Measurements from ENCODE around the gene CRLF2.

DNA sequence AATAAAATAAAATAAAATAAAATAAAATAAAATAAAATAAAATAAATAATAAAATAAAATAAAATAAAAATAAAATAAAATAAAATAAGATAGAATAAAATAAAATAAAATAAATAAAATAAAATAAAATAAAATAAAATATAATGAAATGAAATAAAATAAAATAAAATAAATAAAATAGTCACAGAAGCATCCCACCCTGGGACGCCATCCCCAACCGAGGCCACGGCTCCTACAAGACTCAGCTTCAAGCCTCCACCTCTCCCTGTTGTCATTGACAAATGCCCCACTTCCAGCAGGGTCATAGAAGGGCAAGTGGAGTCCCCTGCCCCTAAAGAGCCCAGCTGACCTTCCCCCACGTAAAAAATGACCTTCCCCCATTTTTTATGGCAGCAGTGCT lies 30.2 kb downstream of the CRLF2 start:
- no peak for TF ChIP-seq CTCF (IDR thresholded peaks at IDR 0.05)
- TF ChIP-seq POLR2A (IDR thresholded peaks at IDR 0.05): no peak
